Measurements from ENCODE around the gene AKAP8L.

The AKAP8L gene

DNA sequence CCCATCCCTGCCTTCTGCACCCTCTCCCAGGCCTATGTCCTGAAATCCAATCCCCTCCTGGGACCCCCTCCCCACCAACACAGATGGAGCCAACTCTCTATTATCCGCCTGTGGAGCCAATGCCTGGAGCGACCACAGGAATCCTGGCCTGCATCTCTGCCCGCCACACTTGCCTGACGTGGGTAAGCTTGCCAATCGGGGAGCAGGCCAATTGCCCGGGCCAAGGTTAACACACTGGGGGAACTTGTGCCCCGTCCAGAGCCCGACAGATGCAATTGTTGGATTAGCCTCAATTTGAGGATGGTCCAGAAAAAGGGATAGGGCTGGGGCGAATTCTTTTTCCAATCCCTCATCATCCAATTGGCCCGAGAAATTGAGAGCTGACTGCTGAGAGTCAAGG is 25.1 kb upstream of the AKAP8L start:
- Mint-ChIP-seq H3K27me3 (no peaks in the 10 kb centered on the region), H3K4me1 (ENCODE audit: low read depth) (peaks cover 6% of the 10 kb centered on the region), H3K27ac (no peak overlapping the region), H3K9me3 (no peaks in the 10 kb centered on the region), H3K36me3 (ENCODE audit: low read depth) (peaks cover 6% of the 10 kb centered on the region), H3K4me3 (no peak overlapping the region)
- intact Hi-C loops (cut with micrococcal nuclease) = no loop called here

DNA sequence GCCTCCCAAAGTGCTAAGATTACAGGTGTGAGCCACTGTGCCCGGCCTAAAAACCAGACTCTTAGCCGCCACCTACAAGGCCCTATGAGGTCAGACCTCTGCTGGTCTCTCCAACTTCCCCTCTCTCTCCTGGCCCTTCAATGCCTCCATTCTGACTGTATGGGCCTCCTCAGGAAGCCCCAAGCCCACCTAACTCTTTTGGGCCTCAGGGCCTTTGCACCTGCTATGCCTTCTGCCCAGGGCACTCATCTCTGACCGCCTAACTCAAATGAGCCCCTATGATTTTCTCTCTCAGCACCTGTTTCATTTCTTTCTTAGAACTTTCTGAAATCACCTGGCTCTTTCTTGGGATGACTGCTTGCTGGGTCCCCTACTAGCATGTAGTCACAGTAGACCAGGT is 24.5 kb upstream of the AKAP8L start:
- Mint-ChIP-seq H3K4me1 (ENCODE audit: low read depth) (peaks cover under 1% of the 10 kb centered on the region), H3K9me3 (no peaks in the 10 kb centered on the region), H3K27me3 (no peaks in the 10 kb centered on the region), H3K4me3 (no peak overlapping the region), H3K27ac (no peak overlapping the region), H3K36me3 (ENCODE audit: low read depth) (peaks cover 6% of the 10 kb centered on the region)
- intact Hi-C loops (cut with micrococcal nuclease) = no loop called here

DNA sequence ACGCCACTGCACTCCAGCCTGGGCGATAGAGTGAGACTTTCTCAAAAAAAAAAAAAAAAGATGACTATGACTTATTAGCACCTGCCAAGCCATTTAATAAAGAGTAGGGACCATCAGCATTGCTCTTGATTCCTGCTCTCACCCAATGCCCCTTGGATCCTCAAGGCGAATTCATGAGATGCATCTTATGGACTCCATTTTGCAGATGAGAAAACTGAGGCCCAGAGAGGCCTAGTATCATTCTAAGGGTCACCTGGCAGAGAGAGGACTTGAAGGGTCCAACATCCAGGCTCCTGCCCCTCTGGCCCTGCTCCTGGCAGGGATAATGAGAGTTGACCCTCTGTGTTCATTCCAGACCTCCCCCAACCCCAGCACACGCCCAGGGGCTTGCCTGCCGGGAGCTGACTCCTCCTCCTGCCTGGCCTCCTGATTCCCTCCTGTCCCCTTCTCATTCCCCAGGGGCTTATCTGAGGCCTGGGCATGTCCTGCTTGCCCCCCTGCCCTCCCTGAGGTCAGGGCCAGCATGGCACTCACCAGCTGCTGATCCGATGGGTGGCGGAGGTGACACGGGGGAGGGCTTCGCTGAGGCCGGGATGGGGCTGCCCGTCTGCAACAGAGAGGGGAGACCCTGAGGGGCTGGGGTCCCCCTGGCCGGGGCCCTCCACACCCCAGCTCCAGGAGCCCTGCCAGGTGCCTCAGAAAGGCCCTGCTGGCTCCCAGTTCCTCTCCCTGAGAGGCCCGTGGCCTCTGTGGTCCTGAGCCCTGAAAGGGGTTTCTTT is 23.5 kb upstream of the AKAP8L start:
- intact Hi-C loops (cut with micrococcal nuclease) = no loop called here
- no peaks in the 10 kb centered on the region for H3K27me3 Mint-ChIP-seq
- H3K4me1 Mint-ChIP-seq (ENCODE audit: low read depth) = no peaks in the 10 kb centered on the region
- H3K9me3 Mint-ChIP-seq = no peaks in the 10 kb centered on the region
- H3K27ac Mint-ChIP-seq = no peak overlapping the region
- H3K36me3 Mint-ChIP-seq (ENCODE audit: low read depth) = peaks cover 6% of the 10 kb centered on the region
- H3K4me3 Mint-ChIP-seq = no peak overlapping the region

DNA sequence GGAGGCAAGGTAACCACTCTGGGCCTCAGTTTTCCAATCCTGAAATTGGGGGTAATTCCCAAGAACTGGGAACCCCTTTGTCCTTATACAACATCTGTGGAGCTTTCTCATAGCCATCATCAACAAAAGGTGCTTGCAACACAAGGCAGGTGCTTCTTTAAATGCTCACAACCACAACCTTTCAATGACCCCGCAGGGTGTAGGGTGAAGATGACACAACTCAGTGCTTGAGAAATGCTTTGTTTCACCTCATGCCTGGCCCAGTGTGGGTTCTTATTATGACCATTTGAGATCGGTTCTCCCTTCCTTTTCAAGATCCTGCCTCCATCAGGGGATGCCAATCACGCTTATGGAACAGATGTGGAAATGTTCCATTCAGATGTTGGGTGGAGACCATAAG is 22.5 kb upstream of the AKAP8L start:
- Mint-ChIP-seq H3K4me3 (no peak overlapping the region), H3K27me3 (no peaks in the 10 kb centered on the region), H3K9me3 (no peaks in the 10 kb centered on the region), H3K27ac (no peak overlapping the region), H3K4me1 (ENCODE audit: low read depth) (no peaks in the 10 kb centered on the region), H3K36me3 (ENCODE audit: low read depth) (peaks cover 6% of the 10 kb centered on the region)
- intact Hi-C loops (cut with micrococcal nuclease) = no loop called here

DNA sequence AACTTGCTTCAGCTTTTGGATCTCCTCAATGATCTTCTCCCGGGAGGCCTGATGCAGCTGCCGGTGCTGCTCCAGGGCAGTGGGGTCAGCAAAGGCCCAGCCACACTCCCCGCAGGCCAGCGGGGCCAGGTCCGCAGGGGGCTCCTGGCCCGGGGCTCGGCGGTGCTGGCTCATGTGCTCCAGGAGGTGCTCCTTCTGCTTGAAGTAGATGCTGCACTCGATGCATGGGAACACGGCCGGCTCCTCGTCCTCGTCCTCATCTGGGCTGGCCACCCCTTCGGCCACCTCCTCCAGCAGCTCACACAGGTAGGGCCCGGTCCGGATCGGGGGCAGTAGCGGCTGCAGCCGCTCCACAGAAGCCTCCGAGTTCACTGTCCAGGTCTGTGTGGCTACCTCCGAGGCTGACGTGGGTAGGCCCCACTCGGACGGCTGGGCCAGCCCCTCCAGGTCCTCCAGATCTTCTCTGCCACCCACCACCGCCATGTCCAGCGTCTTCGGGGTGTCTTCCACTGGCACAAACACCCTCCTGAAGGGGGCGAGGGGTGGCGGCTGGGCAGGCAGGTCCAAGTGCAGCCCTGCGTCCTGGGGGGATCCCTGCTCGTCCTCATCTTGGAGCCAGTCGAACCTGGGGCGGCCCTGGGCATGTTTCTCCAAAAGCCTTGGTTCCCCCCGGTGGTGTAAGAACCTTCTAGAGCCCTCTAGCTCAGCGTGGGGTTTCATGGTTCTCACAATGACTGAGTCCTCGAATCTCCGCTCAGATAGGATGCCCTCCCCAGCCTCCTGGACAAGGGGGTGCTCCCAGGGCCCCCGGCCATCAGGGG is 21.2 kb upstream of the AKAP8L start:
- Mint-ChIP-seq H3K27ac (no peak overlapping the region), H3K9me3 (no peaks in the 10 kb centered on the region), H3K4me3 (no peak overlapping the region), H3K4me1 (ENCODE audit: low read depth) (no peaks in the 10 kb centered on the region), H3K27me3 (no peaks in the 10 kb centered on the region), H3K36me3 (ENCODE audit: low read depth) (peaks cover 6% of the 10 kb centered on the region)
- intact Hi-C loops (cut with micrococcal nuclease) = no loop called here

DNA sequence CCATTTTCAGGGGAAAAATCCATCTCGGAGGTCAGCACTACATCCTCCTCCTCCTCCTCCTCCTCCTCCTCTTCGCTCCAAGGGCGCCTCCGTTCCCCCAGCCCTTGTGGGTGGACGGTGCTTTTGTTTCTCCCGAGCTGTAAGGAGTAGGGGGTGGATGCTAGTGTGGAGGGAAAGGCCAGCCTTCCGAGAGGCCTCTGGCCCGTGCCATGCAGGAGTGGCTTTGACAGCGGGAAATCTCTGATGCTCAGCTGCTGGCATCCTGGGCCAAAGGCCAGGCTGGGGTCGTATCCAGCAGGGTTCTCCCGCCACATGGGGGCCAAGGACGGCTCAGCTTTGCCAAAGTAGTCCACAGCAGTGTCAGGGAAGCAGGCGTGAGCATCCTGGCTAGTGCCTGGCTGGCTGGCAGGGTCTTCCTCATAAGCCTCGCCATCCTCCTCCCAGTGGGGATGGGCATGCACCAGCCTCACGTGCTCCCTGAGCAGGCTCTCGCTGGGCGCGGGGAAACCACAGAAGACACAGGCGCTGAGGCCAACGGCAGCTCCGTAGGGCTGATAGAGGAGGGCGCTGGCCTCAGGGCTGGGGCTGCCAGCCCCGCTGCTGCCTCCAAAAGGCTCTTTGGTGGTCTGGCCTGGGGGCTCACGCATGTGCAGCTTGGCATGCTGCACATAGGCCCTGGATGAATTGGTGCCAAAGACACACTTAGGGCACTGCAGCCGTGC is 20.5 kb upstream of the AKAP8L start:
- no peaks in the 10 kb centered on the region for H3K4me1 Mint-ChIP-seq (ENCODE audit: low read depth)
- H3K4me3 Mint-ChIP-seq = no peak overlapping the region
- peaks cover 6% of the 10 kb centered on the region for H3K36me3 Mint-ChIP-seq (ENCODE audit: low read depth)
- intact Hi-C loops (cut with micrococcal nuclease) = no loop called here
- H3K27ac Mint-ChIP-seq = no peak overlapping the region
- H3K9me3 Mint-ChIP-seq = no peaks in the 10 kb centered on the region
- H3K27me3 Mint-ChIP-seq = no peaks in the 10 kb centered on the region

DNA sequence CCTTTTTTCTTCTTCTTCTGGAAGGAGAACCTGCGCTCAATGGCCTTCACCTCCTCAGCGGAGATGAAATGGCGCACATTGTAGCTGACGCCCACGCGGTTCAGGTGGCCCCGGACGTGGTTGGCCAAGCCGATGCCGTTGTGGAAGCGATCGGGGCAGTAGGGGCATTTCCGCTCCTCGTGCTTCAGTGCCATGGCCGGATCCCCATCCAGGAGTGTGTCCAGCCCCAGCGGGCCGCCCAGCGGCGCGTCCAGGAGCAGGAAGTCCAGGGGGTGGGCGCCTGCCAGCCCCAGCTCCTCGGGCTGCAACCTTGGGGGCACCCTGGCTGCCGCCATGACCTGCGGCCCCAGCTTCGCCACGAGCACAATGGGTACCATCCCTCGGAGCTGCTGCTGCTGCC is 19.8 kb upstream of the AKAP8L start:
- peaks cover 2% of the 10 kb centered on the region for H3K4me1 Mint-ChIP-seq (ENCODE audit: low read depth)
- H3K36me3 Mint-ChIP-seq (ENCODE audit: low read depth) = peaks cover 6% of the 10 kb centered on the region
- H3K4me3 Mint-ChIP-seq = no peak overlapping the region
- H3K27ac Mint-ChIP-seq = no peak overlapping the region
- H3K27me3 Mint-ChIP-seq = no peaks in the 10 kb centered on the region
- no peaks in the 10 kb centered on the region for H3K9me3 Mint-ChIP-seq
- intact Hi-C loops (cut with micrococcal nuclease) = no loop called here

DNA sequence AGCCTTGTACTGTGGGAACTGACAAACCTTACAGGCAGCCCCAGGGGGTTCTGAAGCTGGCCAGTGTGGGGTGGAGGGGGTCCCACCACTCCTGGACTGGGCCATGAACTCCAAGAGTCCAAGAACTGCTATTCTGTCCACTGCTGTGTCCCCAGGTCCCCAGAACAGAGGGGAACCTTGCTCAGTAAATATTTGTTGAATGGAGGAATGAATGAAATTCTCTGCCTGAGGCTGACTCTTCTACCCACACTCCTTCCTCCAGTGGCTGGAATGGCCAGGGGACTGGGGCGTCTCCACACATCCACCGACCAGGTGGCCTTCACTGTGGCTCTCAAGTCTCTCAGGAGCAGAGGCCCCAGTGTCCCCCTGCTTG is 19.3 kb upstream of the AKAP8L start:
- Mint-ChIP-seq H3K36me3 (ENCODE audit: low read depth) (peaks cover 9% of the 10 kb centered on the region), H3K4me3 (no peak overlapping the region), H3K27me3 (no peaks in the 10 kb centered on the region), H3K9me3 (no peaks in the 10 kb centered on the region), H3K4me1 (ENCODE audit: low read depth) (peaks cover 6% of the 10 kb centered on the region), H3K27ac (no peak overlapping the region)
- intact Hi-C loops (cut with micrococcal nuclease) = no loop called here

DNA sequence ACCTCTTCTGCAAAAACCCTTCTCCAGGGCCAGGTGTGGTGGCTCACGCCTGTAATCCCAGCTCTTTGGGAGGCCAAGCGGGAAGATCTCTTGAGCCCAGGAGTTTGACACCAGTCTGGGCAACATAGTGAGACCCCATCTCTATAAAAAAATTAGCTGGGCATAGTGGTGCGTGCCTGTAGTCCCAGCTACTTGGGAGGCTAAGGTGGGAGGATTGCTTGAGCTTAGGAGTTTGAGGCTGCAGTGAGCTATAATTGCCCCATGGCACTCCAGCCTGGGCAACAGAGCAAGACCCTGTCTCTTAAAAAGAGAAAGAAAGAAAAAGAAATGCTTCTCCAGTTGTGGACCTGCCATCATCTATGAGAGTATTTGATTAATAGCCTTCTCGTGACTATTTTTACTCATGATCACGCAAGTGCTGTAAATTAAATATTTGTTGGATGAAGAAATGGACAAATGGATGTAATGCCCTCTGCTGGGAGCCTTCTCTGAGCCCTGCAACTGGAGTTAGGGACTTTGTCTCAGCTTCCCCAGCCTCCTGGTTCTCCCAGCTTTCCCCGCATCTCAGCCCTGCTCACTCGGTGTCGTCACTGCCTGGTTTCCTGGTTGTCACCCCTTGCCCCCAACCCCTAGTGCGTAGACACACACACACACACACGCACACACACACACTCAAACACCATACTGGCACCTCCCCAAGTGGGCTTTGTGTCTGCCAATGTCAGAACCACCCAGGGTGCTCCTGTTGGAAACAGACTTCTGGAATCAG is 18.8 kb upstream of the AKAP8L start:
- Mint-ChIP-seq H3K27ac (no peak overlapping the region), H3K9me3 (no peaks in the 10 kb centered on the region)

DNA sequence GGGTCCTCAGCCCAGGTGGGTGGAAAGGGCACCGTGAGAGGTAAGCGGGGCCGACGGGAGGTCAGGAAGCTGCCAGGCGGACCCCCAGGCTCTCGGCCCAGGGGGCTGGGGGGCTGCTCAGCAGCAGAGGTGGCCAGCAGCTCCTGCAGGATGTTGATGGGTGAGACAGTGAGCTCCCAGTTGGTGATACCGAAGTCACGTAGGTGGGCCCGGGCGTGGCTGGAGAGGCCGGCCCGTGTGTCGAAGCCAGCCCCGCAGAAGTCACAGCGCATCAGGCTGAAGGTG is 18.0 kb upstream of the AKAP8L start:
- Mint-ChIP-seq H3K4me1 (ENCODE audit: low read depth) (peaks cover 13% of the 10 kb centered on the region), H3K9me3 (no peaks in the 10 kb centered on the region), H3K27ac (no peak overlapping the region), H3K4me3 (no peak overlapping the region), H3K27me3 (no peaks in the 10 kb centered on the region), H3K36me3 (ENCODE audit: low read depth) (peaks cover 19% of the 10 kb centered on the region)
- intact Hi-C loops (cut with micrococcal nuclease) = no loop called here

More for the DNA sequence above, 18.8 kb upstream of the AKAP8L start:
- Mint-ChIP-seq H3K4me1 (ENCODE audit: low read depth) (peaks cover 10% of the 10 kb centered on the region), H3K4me3 (no peak overlapping the region), H3K27me3 (no peaks in the 10 kb centered on the region), H3K36me3 (ENCODE audit: low read depth) (peaks cover 13% of the 10 kb centered on the region)
- intact Hi-C loops (cut with micrococcal nuclease) = no loop called here

DNA sequence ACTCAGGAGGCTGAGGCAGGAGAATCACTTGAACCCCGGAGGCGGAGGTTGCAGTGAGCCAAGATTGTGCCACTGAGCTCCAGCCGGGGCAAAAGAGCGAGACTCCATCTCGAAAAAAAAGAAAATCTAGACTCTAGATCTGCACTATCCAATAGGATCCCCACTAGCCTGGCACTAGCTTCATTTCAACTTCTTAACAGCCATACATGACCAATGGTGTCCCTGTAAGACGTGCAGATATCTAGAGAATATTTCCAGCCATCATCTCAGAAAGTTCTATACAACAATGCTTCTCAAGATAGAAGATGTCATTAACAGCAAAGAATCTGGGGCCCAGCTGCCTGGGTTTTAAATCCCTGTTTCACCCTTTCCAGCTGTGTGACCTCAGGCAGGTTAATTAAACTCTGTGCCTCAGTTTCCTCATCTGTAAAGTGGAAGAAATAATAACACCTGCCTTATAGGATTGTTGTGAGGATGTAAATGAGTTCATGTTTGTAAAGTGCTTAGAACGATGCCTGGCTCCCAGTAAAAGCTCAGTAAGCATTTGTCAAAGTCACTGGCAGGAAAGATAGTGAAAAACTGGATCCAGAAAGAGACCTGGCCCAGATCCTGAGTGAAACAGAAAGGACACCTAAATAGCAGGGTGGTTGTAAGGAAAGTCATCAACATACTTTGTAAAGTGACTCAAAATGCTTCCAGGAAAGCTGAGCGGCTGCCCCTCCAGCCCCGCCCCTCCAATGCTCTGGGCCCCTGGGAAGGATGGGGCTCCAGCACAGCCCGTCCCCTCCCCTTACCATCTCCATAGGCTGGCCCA is 17.4 kb upstream of the AKAP8L start:
- Mint-ChIP-seq H3K9me3 (no peaks in the 10 kb centered on the region), H3K36me3 (ENCODE audit: low read depth) (peaks cover 24% of the 10 kb centered on the region), H3K4me1 (ENCODE audit: low read depth) (peaks cover 19% of the 10 kb centered on the region), H3K4me3 (no peak overlapping the region), H3K27me3 (no peaks in the 10 kb centered on the region), H3K27ac (no peak overlapping the region)
- intact Hi-C loops (cut with micrococcal nuclease) = no loop called here

DNA sequence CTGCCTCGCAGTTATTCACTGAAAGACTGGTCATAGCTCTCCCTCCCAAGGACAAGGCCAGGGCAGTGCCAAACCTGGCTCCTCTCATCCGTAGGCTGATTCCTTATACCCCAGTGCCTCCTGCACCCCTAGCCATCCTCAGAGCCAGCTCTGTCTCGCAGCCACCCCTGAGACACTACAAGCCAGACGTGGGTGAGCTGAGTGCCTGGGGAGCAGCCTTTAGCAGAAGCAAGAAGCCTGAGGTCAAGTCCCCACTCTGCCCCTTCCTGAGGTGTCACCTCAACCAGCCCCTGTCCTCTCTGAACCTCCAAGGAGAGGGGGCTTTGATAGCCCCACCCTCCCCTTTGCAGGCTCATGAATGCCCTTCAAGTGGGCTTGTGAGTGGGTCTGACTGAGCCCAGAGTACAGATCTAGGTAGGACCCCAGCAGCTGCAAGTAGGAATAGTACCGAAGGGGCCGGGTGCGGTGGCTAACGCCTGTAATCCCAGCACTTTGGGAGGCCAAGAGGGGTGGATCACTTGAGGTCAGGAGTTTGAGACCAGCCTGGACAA is 14.8 kb upstream of the AKAP8L start:
- Mint-ChIP-seq H3K9me3 (no peaks in the 10 kb centered on the region), H3K27me3 (no peaks in the 10 kb centered on the region), H3K27ac (peak overlapping the region; percentile 92), H3K4me3 (peak overlapping the region; percentile 86), H3K36me3 (ENCODE audit: low read depth) (peaks cover 38% of the 10 kb centered on the region), H3K4me1 (ENCODE audit: low read depth) (peaks cover 32% of the 10 kb centered on the region)
- intact Hi-C loops (cut with micrococcal nuclease) = loop anchor here (2.0 kb wide), 1 partner anchor 15 kb away; the partner anchor contains the start of gene AKAP8L
